ENCODE results near the gene CAMTA1. TPM values are rescaled to one million over a fixed set of nuclear protein-coding genes. Genes with fewer than 3 reads are reported as not detected.

Gene CAMTA1
- total RNA-seq, 2 experiments from 2014 or later, result 43.9 to 73.3 TPM

DNA sequence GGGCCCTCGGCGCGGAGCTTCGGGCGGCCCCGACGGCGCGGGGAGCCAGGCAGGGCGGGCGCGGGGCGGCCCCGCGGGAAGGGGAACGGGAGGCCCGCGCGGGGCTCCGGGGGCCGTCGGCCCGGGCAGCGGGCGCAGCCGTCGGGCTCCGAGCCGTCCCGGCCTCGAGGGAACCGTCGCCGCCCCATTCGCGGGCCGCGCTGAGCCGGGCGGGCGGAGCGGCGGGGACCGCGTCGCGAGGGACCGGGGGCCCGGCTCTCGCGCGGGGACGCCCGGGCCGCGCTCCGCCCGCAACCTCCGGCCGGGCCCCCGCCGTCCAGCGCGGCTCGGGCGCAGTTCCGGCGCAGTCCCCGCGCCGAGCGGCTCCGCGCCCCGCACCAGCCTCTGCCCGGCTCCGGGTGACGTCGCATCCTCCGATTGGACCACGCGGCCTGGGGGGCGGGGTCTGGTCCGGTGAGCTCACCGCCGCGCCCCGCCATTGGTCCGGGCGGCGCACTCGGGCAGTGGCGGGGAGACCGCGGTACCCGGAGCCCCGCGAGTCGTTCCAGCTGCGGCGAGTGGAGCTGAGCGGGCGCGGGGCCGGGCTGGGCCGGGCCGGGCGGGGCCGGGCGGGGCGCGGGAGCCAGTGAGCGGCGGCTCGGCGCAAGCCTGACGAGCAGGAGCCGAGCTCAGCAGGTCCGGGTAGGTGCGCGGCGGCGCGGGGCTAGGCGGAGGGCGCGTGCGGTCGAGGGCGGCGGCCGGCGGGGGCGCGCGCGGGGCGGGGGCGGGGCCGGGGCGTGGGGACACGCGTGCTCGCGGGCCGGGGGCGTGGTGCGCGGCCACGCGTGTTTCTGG is 919.2 kb downstream of the CAMTA1 start:
- intact Hi-C loops (cut with micrococcal nuclease; ENCODE audit: unreplicated experiment), result no loop called here
- no peak overlapping the region for H3K4me2 ChIP-seq (ENCODE audit: low read length)

DNA sequence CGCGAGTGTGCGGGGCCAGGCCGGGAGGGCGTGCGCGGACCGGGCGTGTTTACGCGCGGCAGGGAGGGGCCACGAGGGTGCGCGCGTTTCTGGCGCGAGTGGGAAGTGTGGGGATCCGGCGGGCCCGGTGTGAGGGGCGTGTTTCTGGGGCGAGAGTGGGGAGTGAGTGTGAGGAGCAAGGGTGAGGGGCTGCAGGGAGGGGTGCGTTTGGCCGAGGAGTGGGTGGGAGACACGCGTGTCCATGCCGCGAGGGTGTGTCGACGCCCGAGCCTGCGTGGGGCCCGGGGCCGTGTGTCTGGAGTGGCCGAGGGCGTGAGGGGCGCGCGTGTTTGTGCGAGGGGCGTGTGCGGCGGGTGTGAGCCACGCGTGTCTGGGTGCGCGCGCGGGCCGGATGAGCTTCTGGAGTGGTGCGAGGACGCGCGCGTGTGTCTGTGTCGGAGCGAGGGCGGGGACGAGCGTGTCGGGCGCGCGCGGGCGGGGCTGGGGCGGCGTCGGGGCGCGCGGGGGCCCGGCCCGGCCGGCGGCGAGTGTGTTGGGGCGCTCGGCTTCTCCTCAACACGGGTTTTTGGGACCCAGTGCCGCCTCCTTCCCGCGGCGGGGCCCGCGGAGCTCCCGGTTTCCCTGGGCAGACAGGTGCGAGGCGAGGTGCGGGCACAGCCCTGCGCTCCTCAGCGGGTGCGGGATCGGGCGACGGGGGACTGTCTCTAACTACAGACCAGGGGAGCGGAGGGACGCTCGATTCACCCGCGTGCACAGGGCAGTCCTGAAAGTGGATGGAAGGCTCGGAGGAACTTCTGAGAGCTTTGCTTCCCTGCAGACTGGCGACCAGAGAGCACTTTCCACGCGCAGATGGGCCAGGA is 920.0 kb downstream of the CAMTA1 start:
- ChIA-PET POLR2A (no interaction called here), CTCF (ENCODE audit: unreplicated experiment) (no interaction called here)
- Histone ChIP-seq H3K79me2 (ENCODE audit: insufficient read depth, low read depth, low read length) (no peaks in the 10 kb centered on the region), H2AFZ (ENCODE audit: low read length) (no peak overlapping the region), H3K36me3 (ENCODE audit: insufficient read depth, low read length) (no peaks in the 10 kb centered on the region), H3K9me3 (ENCODE audit: low read length) (no peaks in the 10 kb centered on the region), H3K9me2 (ENCODE audit: insufficient read depth, low read length) (no peaks in the 10 kb centered on the region), H3K27ac (ENCODE audit: low read depth, low read length, poor library complexity, severe bottlenecking) (no peak overlapping the region), H3K4me1 (ENCODE audit: insufficient read depth, low read length, poor library complexity, severe bottlenecking) (no peaks in the 10 kb centered on the region), H3K4me3 (ENCODE audit: low read depth, low read length, poor library complexity, severe bottlenecking) (no peak overlapping the region), H4K20me1 (ENCODE audit: insufficient read depth, low read length) (no peaks in the 10 kb centered on the region), H3K4me2 (ENCODE audit: low read length) (no peak overlapping the region)
- BruUV-seq (replicated peaks), result no TSS peak
- no peak for TF ChIP-seq EZH2phosphoT487 (IDR thresholded peaks at IDR 0.05; ENCODE audit: borderline replicate concordance, low read depth, low read length)
- TF ChIP-seq, protein P1, sequence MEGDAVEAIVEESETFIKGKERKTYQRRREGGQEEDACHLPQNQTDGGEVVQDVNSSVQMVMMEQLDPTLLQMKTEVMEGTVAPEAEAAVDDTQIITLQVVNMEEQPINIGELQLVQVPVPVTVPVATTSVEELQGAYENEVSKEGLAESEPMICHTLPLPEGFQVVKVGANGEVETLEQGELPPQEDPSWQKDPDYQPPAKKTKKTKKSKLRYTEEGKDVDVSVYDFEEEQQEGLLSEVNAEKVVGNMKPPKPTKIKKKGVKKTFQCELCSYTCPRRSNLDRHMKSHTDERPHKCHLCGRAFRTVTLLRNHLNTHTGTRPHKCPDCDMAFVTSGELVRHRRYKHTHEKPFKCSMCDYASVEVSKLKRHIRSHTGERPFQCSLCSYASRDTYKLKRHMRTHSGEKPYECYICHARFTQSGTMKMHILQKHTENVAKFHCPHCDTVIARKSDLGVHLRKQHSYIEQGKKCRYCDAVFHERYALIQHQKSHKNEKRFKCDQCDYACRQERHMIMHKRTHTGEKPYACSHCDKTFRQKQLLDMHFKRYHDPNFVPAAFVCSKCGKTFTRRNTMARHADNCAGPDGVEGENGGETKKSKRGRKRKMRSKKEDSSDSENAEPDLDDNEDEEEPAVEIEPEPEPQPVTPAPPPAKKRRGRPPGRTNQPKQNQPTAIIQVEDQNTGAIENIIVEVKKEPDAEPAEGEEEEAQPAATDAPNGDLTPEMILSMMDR (conservative IDR thresholded peaks at IDR 0.05; ENCODE audit: low read length), result no peak
- intact Hi-C loops (cut with micrococcal nuclease; ENCODE audit: unreplicated experiment), result no loop called here
- no peak for DNase-seq (ENCODE audit: low spot score)

More for the DNA sequence above, 919.2 kb downstream of the CAMTA1 start:
- no peaks in the 10 kb centered on the region for H4K20me1 ChIP-seq (ENCODE audit: insufficient read depth, low read length)
- CTCF ChIA-PET (ENCODE audit: unreplicated experiment), result no interaction called here
- H3K9me3 ChIP-seq (ENCODE audit: low read length), result no peaks in the 10 kb centered on the region
- H3K4me1 ChIP-seq (ENCODE audit: insufficient read depth, low read length, poor library complexity, severe bottlenecking), result no peaks in the 10 kb centered on the region
- no peak for DNase-seq (ENCODE audit: low spot score)
- BruUV-seq (replicated peaks), result no TSS peak
- no peaks in the 10 kb centered on the region for H3K36me3 ChIP-seq (ENCODE audit: insufficient read depth, low read length)
- H2AFZ ChIP-seq (ENCODE audit: low read length), result no peak overlapping the region
- POLR2A ChIA-PET, result no interaction called here
- H3K27ac ChIP-seq (ENCODE audit: low read depth, low read length, poor library complexity, severe bottlenecking), result no peak overlapping the region
- no peaks in the 10 kb centered on the region for H3K79me2 ChIP-seq (ENCODE audit: insufficient read depth, low read depth, low read length)
- H3K9me2 ChIP-seq (ENCODE audit: insufficient read depth, low read length), result no peaks in the 10 kb centered on the region
- TF ChIP-seq EZH2phosphoT487 (IDR thresholded peaks at IDR 0.05; ENCODE audit: borderline replicate concordance, low read depth, low read length), result no peak
- TF ChIP-seq, protein P1 (conservative IDR thresholded peaks at IDR 0.05; ENCODE audit: low read length), result no peak
- no peak overlapping the region for H3K4me3 ChIP-seq (ENCODE audit: low read depth, low read length, poor library complexity, severe bottlenecking)

DNA sequence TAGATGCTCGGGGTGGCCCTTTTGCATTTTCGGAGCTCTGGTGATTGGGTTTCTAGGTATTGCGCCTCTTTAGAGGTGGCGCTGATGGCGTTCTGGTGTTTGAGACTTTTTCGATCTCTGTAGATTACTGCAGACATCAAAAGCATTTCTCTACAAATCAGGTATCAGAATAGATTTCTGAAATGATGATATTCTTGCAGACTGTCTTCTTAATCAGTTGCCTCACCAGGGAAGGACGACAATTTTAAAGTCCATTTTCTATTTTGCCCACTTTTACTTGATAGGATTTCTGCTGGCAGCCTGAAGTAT is 920.6 kb downstream of the CAMTA1 start:
- TF ChIP-seq EZH2phosphoT487 (IDR thresholded peaks at IDR 0.05; ENCODE audit: borderline replicate concordance, low read depth, low read length), result no peak
- TF ChIP-seq, protein P1 (conservative IDR thresholded peaks at IDR 0.05; ENCODE audit: low read length), result no peak
- ChIA-PET POLR2A (no interaction called here), CTCF (ENCODE audit: unreplicated experiment) (no interaction called here)
- Histone ChIP-seq H4K20me1 (ENCODE audit: insufficient read depth, low read length) (no peaks in the 10 kb centered on the region), H3K4me3 (ENCODE audit: low read depth, low read length, poor library complexity, severe bottlenecking) (no peak overlapping the region), H3K4me1 (ENCODE audit: insufficient read depth, low read length, poor library complexity, severe bottlenecking) (no peaks in the 10 kb centered on the region), H3K9me2 (ENCODE audit: insufficient read depth, low read length) (no peaks in the 10 kb centered on the region), H2AFZ (ENCODE audit: low read length) (no peak overlapping the region), H3K79me2 (ENCODE audit: insufficient read depth, low read depth, low read length) (no peaks in the 10 kb centered on the region), H3K4me2 (ENCODE audit: low read length) (no peak overlapping the region), H3K27ac (ENCODE audit: low read depth, low read length, poor library complexity, severe bottlenecking) (no peak overlapping the region), H3K36me3 (ENCODE audit: insufficient read depth, low read length) (no peaks in the 10 kb centered on the region), H3K9me3 (ENCODE audit: low read length) (no peaks in the 10 kb centered on the region)
- no peak for DNase-seq (ENCODE audit: low spot score)
- intact Hi-C loops (cut with micrococcal nuclease; ENCODE audit: unreplicated experiment), result no loop called here
- BruUV-seq (replicated peaks), result no TSS peak
